ENCODE results near the gene TMOD4.

DNA sequence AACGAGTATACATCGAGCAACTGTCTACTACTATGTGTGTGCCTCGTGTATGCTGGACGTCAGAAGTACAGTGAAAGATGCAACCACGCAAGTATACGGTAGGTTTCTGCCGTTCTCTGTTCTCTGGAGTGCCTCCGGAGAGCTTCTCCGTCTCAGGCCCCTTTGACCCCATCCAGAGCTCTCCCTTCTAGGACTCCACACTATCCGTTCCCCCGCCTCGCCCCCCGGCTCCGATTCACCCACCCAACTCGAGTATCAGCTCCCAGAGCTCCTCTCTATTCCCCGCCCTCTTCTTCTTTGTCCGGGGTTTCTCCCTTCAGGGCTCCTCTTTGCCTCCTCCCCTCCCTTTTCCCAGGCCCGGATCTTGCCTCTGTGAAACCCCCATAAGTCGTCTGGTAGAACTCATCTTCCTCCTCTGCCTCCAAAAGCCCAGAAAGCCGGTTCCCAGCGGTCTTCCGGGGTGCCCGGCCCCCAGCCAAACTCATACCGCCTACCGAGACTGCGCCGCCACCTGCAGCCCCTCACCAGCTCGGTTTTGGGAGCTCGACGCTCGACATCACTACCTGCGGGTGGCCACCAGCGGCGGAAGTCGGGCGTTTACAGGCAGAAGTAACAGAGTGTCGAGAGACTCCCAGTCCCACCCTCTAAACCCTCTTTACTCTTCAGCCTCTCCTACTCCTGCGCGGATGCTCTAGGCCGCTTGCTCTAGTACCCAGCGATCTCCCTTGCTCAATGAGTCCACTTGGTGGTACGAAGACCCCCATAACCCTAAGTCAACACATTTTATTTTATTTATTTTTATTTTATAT, 14.1 kb upstream of the TMOD4 start, which contains the start of gene VPS72:
- peak in 4 of 7 experiments; percentile 35 to 47 (median 42) for TF ChIP-seq CTCF (IDR thresholded peaks at IDR 0.05)
- peak in 2 of 3 donors; percentile 66 to 70 for TF ChIP-seq POLR2A (IDR thresholded peaks at IDR 0.05)

All from body of pancreas (tissue), 4 donors.